Trophoblast cell (in vitro differentiated cells and primary cell): ENCODE results near the gene MROH8.

Experiments
- DNase-seq, 2 donors: peaks; one replicate each; pipeline ENCODE4 v3.0.0-alpha.2; 2016
- H2AFZ ChIP-seq: 2 replicates; pipeline ENCODE4 v1.6.1; 2013; ENCODE audit warnings: low read length, moderate library complexity, mild to moderate bottlenecking; ENCODE audit not compliant: insufficient read depth, poor library complexity
- H2AK5ac ChIP-seq: 2 replicates; pipeline ENCODE4 v1.6.1; 2013; ENCODE audit warnings: mild to moderate bottlenecking, low read length
- H2BK120ac ChIP-seq: 2 replicates; pipeline ENCODE4 v1.6.1; 2013; ENCODE audit warnings: low read length, mild to moderate bottlenecking, moderate library complexity; ENCODE audit not compliant: insufficient read depth, poor library complexity
- H2BK12ac ChIP-seq: 2 replicates; pipeline ENCODE4 v1.6.1; 2013; ENCODE audit warnings: mild to moderate bottlenecking, low read length, moderate library complexity
- H2BK5ac ChIP-seq: 2 replicates; pipeline ENCODE4 v1.6.1; 2013; ENCODE audit warnings: low read length, low read depth, moderate library complexity, mild to moderate bottlenecking; ENCODE audit not compliant: poor library complexity
- H3K14ac ChIP-seq: 2 replicates; pipeline ENCODE4 v1.6.1; 2013; ENCODE audit warnings: mild to moderate bottlenecking, low read length
- H3K18ac ChIP-seq: 2 replicates; pipeline ENCODE4 v1.6.1; 2013; ENCODE audit warnings: mild to moderate bottlenecking, low read length
- H3K23ac ChIP-seq: 2 replicates; pipeline ENCODE4 v1.6.1; 2013; ENCODE audit warnings: low read length
- H3K27ac ChIP-seq: 2 replicates; pipeline ENCODE4 v1.5.1; 2013; ENCODE audit warnings: low read depth, mild to moderate bottlenecking, inconsistent platforms, low read length, moderate library complexity
- H3K27me3 ChIP-seq: 2 replicates; pipeline ENCODE4 v1.6.1; 2013; ENCODE audit warnings: inconsistent platforms, mild to moderate bottlenecking, low read length, moderate library complexity; ENCODE audit not compliant: insufficient read depth
- H3K36me3 ChIP-seq, 2 experiments: 1 replicate in 1 of 2; 2 replicates in 1 of 2; pipeline ENCODE4 v1.6.1; 2013; ENCODE audit warnings: low read length in 2 of 2, mild to moderate bottlenecking in 2 of 2, moderate library complexity in 1 of 2; ENCODE audit not compliant: insufficient read depth in 2 of 2, control insufficient read depth in 1 of 2
- H3K4ac ChIP-seq: 2 replicates; pipeline ENCODE4 v1.6.1; 2013; ENCODE audit warnings: low read depth, mild to moderate bottlenecking, low read length, moderate library complexity
- H3K4me1 ChIP-seq, 2 experiments: 1 replicate in 1 of 2; 2 replicates in 1 of 2; pipeline ENCODE4 v1.6.1; 2013; ENCODE audit warnings: low read length in 2 of 2, mild to moderate bottlenecking in 2 of 2, moderate library complexity in 1 of 2; ENCODE audit not compliant: insufficient read depth in 2 of 2, control insufficient read depth in 1 of 2
- H3K4me2 ChIP-seq: 2 replicates; pipeline ENCODE4 v1.6.1; 2013; ENCODE audit warnings: inconsistent platforms, mild to moderate bottlenecking, low read length, moderate library complexity
- H3K4me3 ChIP-seq: 2 replicates; pipeline ENCODE4 v1.5.1; 2013; ENCODE audit warnings: mild to moderate bottlenecking, low read depth, low read length, inconsistent platforms
- H3K79me1 ChIP-seq: one replicate; pipeline ENCODE4 v1.6.1; 2013; ENCODE audit warnings: low read length
- H3K79me2 ChIP-seq: 2 replicates; pipeline ENCODE4 v1.6.1; 2013; ENCODE audit warnings: low read length, mild to moderate bottlenecking; ENCODE audit not compliant: control insufficient read depth, insufficient read depth, poor library complexity
- H3K9ac ChIP-seq: 2 replicates; pipeline ENCODE4 v1.6.1; 2013; ENCODE audit warnings: mild to moderate bottlenecking, low read length
- H3K9me3 ChIP-seq: 2 replicates; pipeline ENCODE4 v1.6.1; 2013; ENCODE audit warnings: low read depth, mild to moderate bottlenecking, control low read depth, inconsistent platforms, low read length; ENCODE audit not compliant: insufficient read depth
- H4K12ac ChIP-seq: 2 replicates; pipeline ENCODE4 v1.6.1; 2013; ENCODE audit warnings: low read depth, mild to moderate bottlenecking, low read length, moderate library complexity
- H4K8ac ChIP-seq: 2 replicates; pipeline ENCODE4 v1.6.1; 2013; ENCODE audit warnings: low read depth, mild to moderate bottlenecking, low read length, moderate library complexity
- H4K91ac ChIP-seq: one replicate; pipeline ENCODE4 v1.6.1; 2013; ENCODE audit warnings: low read depth, mild to moderate bottlenecking, low read length, moderate library complexity
- WGBS: extraction: QIAGEN DNeasy Blood & Tissue Kit; methylation state at CpG from one replicate; pipeline ENCODE4 v1.1.7; 2013; ENCODE audit warnings: missing lambda C conversion rate; ENCODE audit not compliant: insufficient read length, insufficient coverage; ENCODE audit errors: extremely low coverage; 5-methylcytosine and 5-hydroxymethylcytosine counted together

MROH8 gene

GRCh38 chr20:37200376-37200775, 21.0 kb upstream of the MROH8 start:
- Histone ChIP-seq H2BK12ac (no peak overlapping the region), H2AK5ac (no peak overlapping the region), H3K4me1 (no peaks in the 10 kb centered on the region), H3K27ac (no peak overlapping the region), H3K18ac (no peak overlapping the region), H4K8ac (no peak overlapping the region), H3K79me1 (peaks cover 3% of the 10 kb centered on the region), H4K12ac (no peak overlapping the region), H4K91ac (no peak overlapping the region), H3K14ac (no peak overlapping the region), H2BK5ac (no peak overlapping the region), H2AFZ (no peak overlapping the region), H3K4me2 (no peak overlapping the region), H3K9me3 (no peaks in the 10 kb centered on the region), H2BK120ac (no peak overlapping the region), H3K4me3 (no peak overlapping the region), H3K4ac (no peak overlapping the region), H3K79me2 (peaks cover 4% of the 10 kb centered on the region), H3K27me3 (no peaks in the 10 kb centered on the region), H3K23ac (no peak overlapping the region), H3K36me3 (peaks cover 39 to 64% of the 10 kb centered on the region in 2 experiments), H3K9ac (no peak overlapping the region)
- WGBS: no CpG with 5 or more reads among the region's 4 CpGs
- DNase-seq: no peak

GRCh38 chr20:37198932-37199660, 19.7 kb upstream of the MROH8 start:
- H4K12ac ChIP-seq: no peak overlapping the region
- H3K4ac ChIP-seq: no peak overlapping the region
- no peak overlapping the region for H3K4me2 ChIP-seq
- peaks cover 4% of the 10 kb centered on the region for H3K79me2 ChIP-seq
- H2AFZ ChIP-seq: no peak overlapping the region
- H3K14ac ChIP-seq: no peak overlapping the region
- H3K4me1 ChIP-seq: peaks cover 2 to 6% of the 10 kb centered on the region in 2 experiments
- no peak overlapping the region for H3K18ac ChIP-seq
- H3K36me3 ChIP-seq: peaks cover 34 to 53% of the 10 kb centered on the region in 2 experiments
- no peak for DNase-seq
- H3K23ac ChIP-seq: no peak overlapping the region
- no peak overlapping the region for H3K9ac ChIP-seq
- no peak overlapping the region for H2BK120ac ChIP-seq
- no peak overlapping the region for H2AK5ac ChIP-seq
- no peak overlapping the region for H2BK5ac ChIP-seq
- no peak overlapping the region for H4K8ac ChIP-seq
- H3K27me3 ChIP-seq: no peaks in the 10 kb centered on the region
- H3K9me3 ChIP-seq: no peaks in the 10 kb centered on the region
- no peak overlapping the region for H3K27ac ChIP-seq
- no peak overlapping the region for H3K4me3 ChIP-seq
- no peak overlapping the region for H4K91ac ChIP-seq
- WGBS: no CpG with 5 or more reads among the region's 16 CpGs
- H3K79me1 ChIP-seq: peaks cover 3% of the 10 kb centered on the region
- H2BK12ac ChIP-seq: no peak overlapping the region

DNA sequence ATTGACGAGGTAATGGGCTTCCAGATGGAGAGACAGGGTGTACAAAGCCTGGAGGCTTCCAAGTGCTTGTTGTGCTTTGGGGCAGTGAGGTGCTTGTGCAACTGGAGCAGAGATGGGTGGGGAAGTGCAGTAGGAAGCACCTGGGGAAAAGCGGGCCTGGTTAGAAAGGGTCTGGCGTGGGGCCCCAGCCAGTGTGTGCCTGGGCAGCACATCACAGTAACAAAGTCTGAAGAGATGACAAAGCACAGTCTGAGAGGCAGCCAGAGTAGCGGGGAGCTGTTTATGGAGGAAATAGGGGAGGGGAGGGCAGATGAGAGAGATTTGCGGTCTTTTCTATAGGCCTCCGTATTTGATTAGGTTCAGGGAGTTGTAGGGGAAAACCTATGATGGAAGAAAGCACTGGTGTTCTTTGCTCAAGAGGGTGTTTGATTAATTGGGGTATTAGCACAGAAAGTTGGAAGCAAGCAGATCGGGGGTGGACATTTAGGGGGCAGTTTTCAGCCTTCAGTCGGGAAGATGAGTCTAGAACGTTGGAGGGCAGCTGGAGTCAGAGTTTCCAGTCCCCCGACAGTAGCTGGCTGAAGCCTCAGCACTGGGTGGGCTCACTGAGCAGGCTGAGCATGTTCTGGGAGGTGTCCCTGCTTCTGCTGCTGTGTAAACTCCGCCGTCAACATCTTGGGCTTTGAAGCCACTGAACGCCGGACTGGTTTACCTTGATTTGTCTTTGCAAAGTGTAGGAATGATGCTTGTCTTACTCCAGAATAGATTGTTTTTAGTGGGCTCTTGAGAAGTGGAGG, 15.5 kb upstream of the MROH8 start:
- Histone ChIP-seq H3K9ac (no peak overlapping the region), H3K79me1 (no peaks in the 10 kb centered on the region), H2AK5ac (no peak overlapping the region), H3K27ac (peak overlapping the region; percentile 19), H3K9me3 (no peaks in the 10 kb centered on the region), H3K4me2 (peak overlapping the region; percentile 14), H3K14ac (no peak overlapping the region), H3K18ac (no peak overlapping the region), H2BK12ac (no peak overlapping the region), H4K91ac (peak overlapping the region; percentile 10), H3K36me3 (peaks cover 28 to 46% of the 10 kb centered on the region in 2 experiments), H2BK5ac (no peak overlapping the region), H4K8ac (no peak overlapping the region), H4K12ac (no peak overlapping the region), H3K4me1 (peaks cover 5 to 6% of the 10 kb centered on the region in 2 experiments), H3K23ac (no peak overlapping the region), H2AFZ (no peak overlapping the region), H3K27me3 (no peaks in the 10 kb centered on the region), H2BK120ac (no peak overlapping the region), H3K4ac (peak overlapping the region; percentile 44), H3K79me2 (peaks cover 4% of the 10 kb centered on the region), H3K4me3 (no peak overlapping the region)
- no CpG with 5 or more reads among the region's 14 CpGs for WGBS
- no peak for DNase-seq

- no peak overlapping the region for H2BK12ac ChIP-seq
- H2BK120ac ChIP-seq: no peak overlapping the region
- no peaks in the 10 kb centered on the region for H3K27me3 ChIP-seq
- no peak overlapping the region for H2AFZ ChIP-seq
- no peak overlapping the region for H3K14ac ChIP-seq
- H4K91ac ChIP-seq: no peak overlapping the region
- no peak overlapping the region for H3K23ac ChIP-seq
- H4K12ac ChIP-seq: no peak overlapping the region
- peaks cover 4% of the 10 kb centered on the region for H3K79me2 ChIP-seq
- no peak for DNase-seq
- no peak overlapping the region for H2BK5ac ChIP-seq
- H3K18ac ChIP-seq: no peak overlapping the region
- H3K79me1 ChIP-seq: no peaks in the 10 kb centered on the region
- peak overlapping the region; percentile 36 for H3K4ac ChIP-seq
- H3K9ac ChIP-seq: no peak overlapping the region
- H3K4me3 ChIP-seq: no peak overlapping the region
- H3K4me2 ChIP-seq: no peak overlapping the region
- no peaks in the 10 kb centered on the region for H3K9me3 ChIP-seq
- peaks cover 5 to 6% of the 10 kb centered on the region in 2 experiments for H3K4me1 ChIP-seq
- no peak overlapping the region for H2AK5ac ChIP-seq
- H4K8ac ChIP-seq: no peak overlapping the region
- no CpG with 5 or more reads among the region's 8 CpGs for WGBS
- no peak overlapping the region for H3K27ac ChIP-seq
- H3K36me3 ChIP-seq: peaks cover 21 to 39% of the 10 kb centered on the region in 2 experiments
Observed at GRCh38 chr20:37193821-37194220, 14.5 kb upstream of the MROH8 start.
